AG10803 (cell line): ENCODE data around the gene KNDC1.

Experiments
- DNase-seq: peaks from one replicate; pipeline ENCODE4 v3.0.0; 2010; ENCODE audit warnings: low read depth
- H3K4me3 ChIP-seq: 2 replicates; pipeline ENCODE4 v1.5.1; 2011; ENCODE audit warnings: mild to moderate bottlenecking, low read length, control low read depth
- TF ChIP-seq, protein P1 (sequence below): conservative IDR thresholded peaks from 2 replicates; pipeline ENCODE4 v1.5.1; 2011; ENCODE audit warnings: mild to moderate bottlenecking, low read length, control low read depth, inconsistent platforms

Gene KNDC1

DNA sequence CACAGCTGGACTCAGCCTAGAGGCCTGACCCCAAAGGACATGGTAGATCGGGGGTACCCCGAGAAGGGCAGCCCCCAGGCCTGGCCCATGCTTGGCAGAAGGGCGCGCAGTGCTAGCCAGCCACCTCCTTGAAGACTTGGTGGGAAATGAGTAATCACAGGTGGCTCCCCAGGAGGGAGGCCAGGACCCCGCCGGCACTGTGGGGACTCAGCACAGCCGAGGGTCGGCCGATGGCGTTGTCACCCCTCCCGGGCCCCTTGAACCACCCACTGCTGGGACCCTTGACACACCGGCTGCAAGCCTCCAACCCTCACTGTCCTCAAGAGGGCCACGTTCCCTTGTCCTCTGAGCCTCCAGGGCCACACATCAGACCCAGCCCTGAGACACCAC, 44.6 kb upstream of the KNDC1 start:
- no peak for DNase-seq
- no peak overlapping the region for H3K4me3 ChIP-seq
- TF ChIP-seq, protein P1, sequence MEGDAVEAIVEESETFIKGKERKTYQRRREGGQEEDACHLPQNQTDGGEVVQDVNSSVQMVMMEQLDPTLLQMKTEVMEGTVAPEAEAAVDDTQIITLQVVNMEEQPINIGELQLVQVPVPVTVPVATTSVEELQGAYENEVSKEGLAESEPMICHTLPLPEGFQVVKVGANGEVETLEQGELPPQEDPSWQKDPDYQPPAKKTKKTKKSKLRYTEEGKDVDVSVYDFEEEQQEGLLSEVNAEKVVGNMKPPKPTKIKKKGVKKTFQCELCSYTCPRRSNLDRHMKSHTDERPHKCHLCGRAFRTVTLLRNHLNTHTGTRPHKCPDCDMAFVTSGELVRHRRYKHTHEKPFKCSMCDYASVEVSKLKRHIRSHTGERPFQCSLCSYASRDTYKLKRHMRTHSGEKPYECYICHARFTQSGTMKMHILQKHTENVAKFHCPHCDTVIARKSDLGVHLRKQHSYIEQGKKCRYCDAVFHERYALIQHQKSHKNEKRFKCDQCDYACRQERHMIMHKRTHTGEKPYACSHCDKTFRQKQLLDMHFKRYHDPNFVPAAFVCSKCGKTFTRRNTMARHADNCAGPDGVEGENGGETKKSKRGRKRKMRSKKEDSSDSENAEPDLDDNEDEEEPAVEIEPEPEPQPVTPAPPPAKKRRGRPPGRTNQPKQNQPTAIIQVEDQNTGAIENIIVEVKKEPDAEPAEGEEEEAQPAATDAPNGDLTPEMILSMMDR = no peak

DNA sequence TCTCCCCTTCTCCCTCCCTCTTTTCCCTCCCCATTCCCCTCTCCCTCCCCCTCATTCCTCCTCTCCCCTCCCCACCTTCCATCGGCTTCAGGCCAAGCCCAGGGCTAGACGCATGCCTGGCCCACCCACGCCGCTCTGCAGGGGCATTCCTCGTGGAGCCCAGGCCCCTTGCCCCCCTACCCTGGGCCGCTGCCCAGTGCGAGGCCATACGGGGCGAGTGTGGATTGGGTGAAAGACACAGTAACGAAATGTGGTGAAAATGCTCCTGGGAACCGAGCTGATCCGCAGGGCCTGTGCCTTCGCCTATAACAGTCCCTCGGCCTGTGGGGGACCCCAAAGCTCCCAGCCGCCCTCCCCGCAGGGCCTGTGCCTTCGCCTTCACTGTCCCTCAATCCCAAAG, 44.0 kb upstream of the KNDC1 start:
- no peak for DNase-seq
- TF ChIP-seq, protein P1 = no peak
- H3K4me3 ChIP-seq = no peak overlapping the region

DNA sequence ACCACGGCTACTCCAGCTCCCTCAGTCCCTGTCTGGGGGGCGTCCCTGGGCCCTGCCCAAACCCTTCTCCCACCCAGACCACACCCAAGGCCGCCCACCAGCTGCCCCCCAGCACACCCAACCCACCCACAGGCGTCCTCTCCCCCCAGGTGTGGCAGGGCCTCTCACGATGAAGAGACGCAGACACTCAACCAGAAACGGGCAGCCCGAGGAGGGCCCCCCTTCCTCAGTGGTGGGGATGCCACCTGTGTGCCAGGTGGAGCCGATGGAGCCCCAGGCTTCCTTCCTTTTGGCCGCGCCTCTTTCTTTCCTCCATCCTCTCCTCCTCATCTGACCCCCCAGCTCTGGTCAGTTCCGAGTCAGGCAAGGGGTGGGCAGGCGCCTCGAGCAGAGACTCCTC, 43.6 kb upstream of the KNDC1 start:
- no peak for DNase-seq
- TF ChIP-seq, protein P1 = no peak
- H3K4me3 ChIP-seq = no peak overlapping the region

DNA sequence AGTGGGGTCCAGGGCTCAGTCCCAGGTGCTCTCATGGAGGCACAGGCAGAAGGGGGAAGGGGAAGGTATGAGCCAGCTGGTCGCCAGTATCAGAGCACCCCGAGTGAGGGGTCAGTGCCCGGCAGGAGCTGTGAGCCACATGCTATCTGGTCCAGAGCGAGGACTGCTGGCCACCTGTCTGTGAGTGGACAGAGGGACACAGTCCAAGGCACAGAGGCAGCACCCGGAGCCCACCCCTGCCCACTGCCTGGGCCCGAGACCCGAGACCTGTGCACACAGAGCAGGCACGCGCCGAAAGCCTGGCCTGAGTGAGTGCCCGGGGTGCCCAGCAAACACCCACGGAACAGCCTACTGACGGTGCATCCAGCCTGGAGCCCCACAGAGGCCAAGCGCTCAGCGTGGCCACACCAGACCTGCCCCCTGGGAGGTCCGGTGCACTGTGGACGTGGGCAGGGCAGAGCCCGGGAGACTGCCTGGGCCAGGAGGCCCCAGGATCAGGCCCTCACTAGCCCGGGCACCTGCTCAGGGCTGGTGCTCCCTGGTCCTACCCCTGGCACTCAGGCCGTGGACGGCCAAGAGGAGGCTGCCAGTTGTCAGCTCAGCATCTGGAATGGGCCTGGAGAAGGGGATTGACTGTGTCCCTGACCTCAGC, 42.9 kb upstream of the KNDC1 start:
- TF ChIP-seq, protein P1 = no peak
- no peak for DNase-seq
- no peak overlapping the region for H3K4me3 ChIP-seq

DNA sequence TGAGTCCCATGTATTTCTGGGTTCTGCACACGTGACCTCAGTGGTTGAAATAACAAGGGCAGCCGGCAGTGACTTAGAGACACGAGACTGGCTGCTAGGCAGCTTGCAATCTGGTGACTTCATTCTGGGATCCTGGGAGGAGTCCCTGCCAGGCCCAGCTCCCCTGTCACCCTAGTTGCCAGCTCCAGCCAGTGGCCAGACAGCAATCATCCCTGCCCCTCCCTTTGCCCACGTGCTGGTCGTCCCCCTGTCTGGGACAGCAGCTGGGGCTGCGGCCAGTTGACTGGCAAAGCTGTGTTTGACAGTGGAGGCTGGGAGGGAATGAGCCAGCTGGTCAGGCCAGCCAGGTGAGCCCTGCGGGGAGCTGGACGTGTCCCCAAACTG, 42.3 kb upstream of the KNDC1 start:
- TF ChIP-seq, protein P1 = no peak
- DNase-seq = no peak
- no peak overlapping the region for H3K4me3 ChIP-seq

DNA sequence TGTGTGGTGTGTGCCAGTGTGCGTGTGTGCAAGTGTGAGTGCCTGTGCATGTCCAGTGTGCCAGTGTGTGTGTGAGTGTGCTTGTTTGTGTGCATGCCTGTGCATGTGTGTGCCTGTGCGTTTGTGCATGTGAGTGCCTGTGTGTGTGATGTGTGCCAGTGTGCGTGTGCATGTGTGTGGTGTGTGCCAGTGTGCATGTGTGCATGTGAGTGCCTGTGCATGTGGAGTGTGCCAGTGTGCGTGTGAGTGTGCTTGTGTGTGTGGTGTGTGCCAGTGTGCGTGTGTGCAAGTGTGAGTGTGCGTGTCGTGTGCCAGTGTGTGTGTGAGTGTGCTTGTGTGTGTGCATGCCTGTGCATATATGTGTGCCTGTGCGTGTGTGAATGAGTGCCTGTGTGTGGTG, 38.5 kb upstream of the KNDC1 start:
- no peak overlapping the region for H3K4me3 ChIP-seq
- no peak for DNase-seq
- TF ChIP-seq, protein P1 = no peak

DNA sequence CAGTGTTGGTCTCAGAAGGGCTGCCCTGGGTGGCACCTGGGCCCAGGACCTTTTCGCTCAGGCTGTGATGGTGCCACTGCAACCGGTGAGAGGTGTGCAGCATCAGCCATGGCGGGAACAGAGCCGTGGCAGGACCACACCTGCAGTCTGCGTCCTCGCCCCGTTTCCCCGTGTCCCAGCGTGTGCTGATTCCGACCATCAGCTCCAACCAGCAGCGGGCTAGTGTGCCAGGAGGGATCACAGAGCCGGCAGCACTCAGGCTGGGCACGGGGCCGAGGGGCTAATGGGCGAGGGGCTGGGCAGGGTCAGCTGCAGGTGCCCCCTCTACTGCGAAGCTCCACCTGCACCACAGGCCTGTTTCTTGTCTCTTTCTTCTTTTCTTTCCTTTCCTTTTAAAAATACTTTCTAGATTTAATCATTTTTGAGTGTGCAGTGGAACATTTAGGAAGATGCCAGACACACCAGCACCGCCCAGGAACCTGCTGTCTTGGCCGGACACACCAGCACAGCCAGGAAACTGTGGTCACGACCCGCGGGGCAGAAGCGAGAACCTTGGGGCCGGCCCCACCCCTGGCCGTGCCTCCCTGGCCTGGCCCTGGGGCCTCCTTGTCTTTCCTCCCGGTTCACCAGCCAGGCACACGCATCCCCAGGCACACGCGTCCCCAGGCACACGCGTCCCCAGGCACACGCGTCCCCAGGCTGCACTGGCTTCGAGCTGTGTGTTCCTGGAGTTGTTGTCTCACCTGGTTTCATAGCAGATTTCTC, 37.7 kb upstream of the KNDC1 start:
- no peak for DNase-seq
- no peak overlapping the region for H3K4me3 ChIP-seq
- TF ChIP-seq, protein P1 = no peak
